ENCODE results near the gene GORASP1.

GORASP1 gene

GRCh38 chr3:39107388-39108199, at the start of gene GORASP1, which contains the start of gene TTC21A:
Gene GORASP1, minus strand, starts transcription at chr3:39107627. Its CDS starts 86 bp downstream, at chr3:39107541.
Gene TTC21A, plus strand, starts transcription at chr3:39107680. Its CDS starts 158 bp downstream, at chr3:39107838.
- peak; percentile 58 for DNase-seq (ENCODE audit: low read depth, low spot score)
- H3K36me3 ChIP-seq (ENCODE audit: control insufficient read depth, insufficient read depth, low read length): no peaks in the 10 kb centered on the region
- H3K4me1 ChIP-seq (ENCODE audit: control insufficient read depth, insufficient read depth, low read length): no peaks in the 10 kb centered on the region; the same call in 1 of the 2 replicates
- WGBS (ENCODE audit: insufficient coverage, insufficient read length): no CpG with 5 or more reads among the region's 74 CpGs
- H3K9me3 ChIP-seq (ENCODE audit: control insufficient read depth, insufficient read depth, low read length): no peaks in the 10 kb centered on the region
- no peak within 1 kb of the TSS for H3K27ac ChIP-seq (ENCODE audit: low read length)
- no peaks in the 10 kb centered on the region for H3K27me3 ChIP-seq (ENCODE audit: control insufficient read depth, insufficient read depth, low read length)
- peak within 1 kb of the TSS; percentile 81 for H3K4me3 ChIP-seq (ENCODE audit: low read length)

- no peak overlapping the region for H3K4me3 ChIP-seq (ENCODE audit: low read length)
- no peaks in the 10 kb centered on the region for H3K27me3 ChIP-seq (ENCODE audit: control insufficient read depth, insufficient read depth, low read length)
- H3K4me1 ChIP-seq (ENCODE audit: control insufficient read depth, insufficient read depth, low read length): peaks cover 10% of the 10 kb centered on the region; the same call in 1 of the 2 replicates
- no CpG with 5 or more reads among the region's 4 CpGs for WGBS (ENCODE audit: insufficient coverage, insufficient read length)
- H3K36me3 ChIP-seq (ENCODE audit: control insufficient read depth, insufficient read depth, low read length): no peaks in the 10 kb centered on the region
- no peak overlapping the region for H3K27ac ChIP-seq (ENCODE audit: low read length)
- DNase-seq (ENCODE audit: low read depth, low spot score): no peak
- H3K9me3 ChIP-seq (ENCODE audit: control insufficient read depth, insufficient read depth, low read length): no peaks in the 10 kb centered on the region
Measured at GRCh38 chr3:39156421-39156820, 49.0 kb upstream of the GORASP1 start.

GRCh38 chr3:39154280-39155021, 47.0 kb upstream of the GORASP1 start:
- H3K4me1 ChIP-seq (ENCODE audit: control insufficient read depth, insufficient read depth, low read length): peaks cover 15% of the 10 kb centered on the region; the same call in 1 of the 2 replicates
- H3K27ac ChIP-seq (ENCODE audit: low read length): peak overlapping the region; percentile 8
- DNase-seq (ENCODE audit: low read depth, low spot score): no peak
- H3K36me3 ChIP-seq (ENCODE audit: control insufficient read depth, insufficient read depth, low read length): no peaks in the 10 kb centered on the region
- WGBS (ENCODE audit: insufficient coverage, insufficient read length): no CpG with 5 or more reads among the region's 18 CpGs
- H3K9me3 ChIP-seq (ENCODE audit: control insufficient read depth, insufficient read depth, low read length): no peaks in the 10 kb centered on the region
- no peaks in the 10 kb centered on the region for H3K27me3 ChIP-seq (ENCODE audit: control insufficient read depth, insufficient read depth, low read length)
- H3K4me3 ChIP-seq (ENCODE audit: low read length): peak overlapping the region; percentile 71; the same call in 1 of the 2 replicates

GRCh38 chr3:39153977-39154279, 46.5 kb upstream of the GORASP1 start:
- WGBS (ENCODE audit: insufficient coverage, insufficient read length): no CpG with 5 or more reads among the region's 9 CpGs
- Histone ChIP-seq H3K27me3 (ENCODE audit: control insufficient read depth, insufficient read depth, low read length) (no peaks in the 10 kb centered on the region), H3K36me3 (ENCODE audit: control insufficient read depth, insufficient read depth, low read length) (no peaks in the 10 kb centered on the region), H3K9me3 (ENCODE audit: control insufficient read depth, insufficient read depth, low read length) (no peaks in the 10 kb centered on the region), H3K4me1 (ENCODE audit: control insufficient read depth, insufficient read depth, low read length) (peaks cover 14% of the 10 kb centered on the region; the same call in 1 of the 2 replicates), H3K4me3 (ENCODE audit: low read length) (peak overlapping the region; percentile 71; the same call in 1 of the 2 replicates), H3K27ac (ENCODE audit: low read length) (peak overlapping the region; percentile 8)
- DNase-seq (ENCODE audit: low read depth, low spot score): no peak

- Histone ChIP-seq H3K4me1 (ENCODE audit: control insufficient read depth, insufficient read depth, low read length) (peaks cover 25% of the 10 kb centered on the region), H3K4me3 (ENCODE audit: low read length) (peak overlapping the region; percentile 0; the same call in 1 of the 2 replicates), H3K27me3 (ENCODE audit: control insufficient read depth, insufficient read depth, low read length) (no peaks in the 10 kb centered on the region), H3K36me3 (ENCODE audit: control insufficient read depth, insufficient read depth, low read length) (no peaks in the 10 kb centered on the region), H3K9me3 (ENCODE audit: control insufficient read depth, insufficient read depth, low read length) (no peaks in the 10 kb centered on the region), H3K27ac (ENCODE audit: low read length) (no peak overlapping the region)
- no peak for DNase-seq (ENCODE audit: low read depth, low spot score)
- WGBS (ENCODE audit: insufficient coverage, insufficient read length): no CpG with 5 or more reads among the region's 9 CpGs
Measured at GRCh38 chr3:39150803-39151631, 43.6 kb upstream of the GORASP1 start.

GRCh38 chr3:39150148-39150802, 42.8 kb upstream of the GORASP1 start:
- no peaks in the 10 kb centered on the region for H3K9me3 ChIP-seq (ENCODE audit: control insufficient read depth, insufficient read depth, low read length)
- H3K4me3 ChIP-seq (ENCODE audit: low read length): no peak overlapping the region
- no peaks in the 10 kb centered on the region for H3K27me3 ChIP-seq (ENCODE audit: control insufficient read depth, insufficient read depth, low read length)
- peaks cover 25% of the 10 kb centered on the region for H3K4me1 ChIP-seq (ENCODE audit: control insufficient read depth, insufficient read depth, low read length)
- H3K27ac ChIP-seq (ENCODE audit: low read length): no peak overlapping the region
- DNase-seq (ENCODE audit: low read depth, low spot score): no peak
- no CpG with 5 or more reads among the region's 5 CpGs for WGBS (ENCODE audit: insufficient coverage, insufficient read length)
- no peaks in the 10 kb centered on the region for H3K36me3 ChIP-seq (ENCODE audit: control insufficient read depth, insufficient read depth, low read length)

GRCh38 chr3:39149498-39150147, 42.2 kb upstream of the GORASP1 start:
- peaks cover 23% of the 10 kb centered on the region for H3K4me1 ChIP-seq (ENCODE audit: control insufficient read depth, insufficient read depth, low read length)
- no peak for DNase-seq (ENCODE audit: low read depth, low spot score)
- WGBS (ENCODE audit: insufficient coverage, insufficient read length): no CpG with 5 or more reads among the region's 3 CpGs
- H3K27ac ChIP-seq (ENCODE audit: low read length): no peak overlapping the region
- no peaks in the 10 kb centered on the region for H3K9me3 ChIP-seq (ENCODE audit: control insufficient read depth, insufficient read depth, low read length)
- H3K4me3 ChIP-seq (ENCODE audit: low read length): no peak overlapping the region
- H3K36me3 ChIP-seq (ENCODE audit: control insufficient read depth, insufficient read depth, low read length): peaks cover 6% of the 10 kb centered on the region
- H3K27me3 ChIP-seq (ENCODE audit: control insufficient read depth, insufficient read depth, low read length): no peaks in the 10 kb centered on the region

GRCh38 chr3:39149059-39149455, 41.6 kb upstream of the GORASP1 start:
- no peak overlapping the region for H3K4me3 ChIP-seq (ENCODE audit: low read length)
- no CpG with 5 or more reads among the region's 4 CpGs for WGBS (ENCODE audit: insufficient coverage, insufficient read length)
- H3K36me3 ChIP-seq (ENCODE audit: control insufficient read depth, insufficient read depth, low read length): peaks cover 11% of the 10 kb centered on the region
- H3K27ac ChIP-seq (ENCODE audit: low read length): no peak overlapping the region
- H3K4me1 ChIP-seq (ENCODE audit: control insufficient read depth, insufficient read depth, low read length): peaks cover 22% of the 10 kb centered on the region
- no peaks in the 10 kb centered on the region for H3K9me3 ChIP-seq (ENCODE audit: control insufficient read depth, insufficient read depth, low read length)
- no peak for DNase-seq (ENCODE audit: low read depth, low spot score)
- H3K27me3 ChIP-seq (ENCODE audit: control insufficient read depth, insufficient read depth, low read length): no peaks in the 10 kb centered on the region

- Histone ChIP-seq H3K4me1 (ENCODE audit: control insufficient read depth, insufficient read depth, low read length) (peaks cover 22% of the 10 kb centered on the region), H3K4me3 (ENCODE audit: low read length) (no peak overlapping the region), H3K27ac (ENCODE audit: low read length) (no peak overlapping the region), H3K36me3 (ENCODE audit: control insufficient read depth, insufficient read depth, low read length) (peaks cover 16% of the 10 kb centered on the region), H3K9me3 (ENCODE audit: control insufficient read depth, insufficient read depth, low read length) (no peaks in the 10 kb centered on the region), H3K27me3 (ENCODE audit: control insufficient read depth, insufficient read depth, low read length) (no peaks in the 10 kb centered on the region)
- no peak for DNase-seq (ENCODE audit: low read depth, low spot score)
- no CpG with 5 or more reads among the region's 9 CpGs for WGBS (ENCODE audit: insufficient coverage, insufficient read length)
Measured at GRCh38 chr3:39148435-39149058, 41.1 kb upstream of the GORASP1 start.

All from iPS DF 6.9 (cell line).